OCI-M1 (cell line): ENCODE measurements around the gene ARL4D.

Experiments used
- DNase-seq: peaks from one replicate; lab custom pipeline; 2025; lab: John Stamatoyannopoulos, UW

The ARL4D gene

DNA sequence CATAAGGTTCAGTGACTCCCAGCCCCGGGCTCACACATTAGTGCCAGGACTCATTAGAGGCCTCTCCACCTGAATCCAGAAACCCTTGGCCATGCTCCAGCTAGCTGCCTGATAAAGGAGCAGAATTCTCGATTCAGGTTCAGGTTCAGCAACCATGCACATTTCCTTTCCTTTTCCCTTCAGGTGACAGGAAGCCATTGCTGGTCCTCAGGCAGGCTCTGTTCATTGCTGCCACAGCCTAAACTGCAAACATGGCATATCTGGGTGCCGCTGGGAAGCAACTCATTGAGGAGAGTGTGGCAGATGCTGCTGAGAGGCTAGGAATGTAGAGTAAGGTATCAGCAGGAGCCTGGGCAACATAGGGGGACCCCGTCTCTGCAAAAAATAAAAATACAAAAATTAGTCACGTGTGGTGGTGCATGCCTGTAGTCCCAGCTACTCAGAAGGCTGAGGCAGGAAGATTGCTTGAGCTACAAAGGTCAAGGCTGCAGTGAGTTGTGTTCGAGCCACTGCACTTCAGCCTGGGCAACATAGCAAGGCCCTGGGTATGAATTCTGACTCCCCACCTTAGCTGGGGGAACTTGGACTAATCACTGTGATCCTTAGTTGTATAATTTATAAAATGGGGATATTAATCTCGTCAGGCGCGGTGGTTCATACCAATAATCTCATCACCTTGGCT lies 28.7 kb downstream of the ARL4D start:
- DNase-seq: no peak

DNA sequence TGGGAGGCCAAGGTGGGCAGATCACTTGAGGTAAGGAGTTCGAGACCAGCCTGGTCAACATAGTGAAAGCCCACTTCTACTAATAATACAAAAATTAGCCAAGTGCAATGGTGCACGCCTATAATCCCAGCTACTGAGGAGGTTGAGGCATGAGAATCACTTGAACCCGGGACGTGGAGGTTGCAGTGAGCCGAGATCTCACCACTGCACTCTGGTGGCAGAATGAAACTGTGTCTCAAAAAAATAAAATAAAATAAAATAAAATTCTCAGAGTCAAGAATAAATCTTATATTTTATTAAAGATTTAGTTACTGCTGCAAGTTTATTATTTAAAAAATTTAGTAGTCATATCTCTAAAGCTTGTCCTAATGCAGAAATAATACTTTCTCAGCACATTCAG lies 29.7 kb downstream of the ARL4D start:
- DNase-seq: no peak

DNA sequence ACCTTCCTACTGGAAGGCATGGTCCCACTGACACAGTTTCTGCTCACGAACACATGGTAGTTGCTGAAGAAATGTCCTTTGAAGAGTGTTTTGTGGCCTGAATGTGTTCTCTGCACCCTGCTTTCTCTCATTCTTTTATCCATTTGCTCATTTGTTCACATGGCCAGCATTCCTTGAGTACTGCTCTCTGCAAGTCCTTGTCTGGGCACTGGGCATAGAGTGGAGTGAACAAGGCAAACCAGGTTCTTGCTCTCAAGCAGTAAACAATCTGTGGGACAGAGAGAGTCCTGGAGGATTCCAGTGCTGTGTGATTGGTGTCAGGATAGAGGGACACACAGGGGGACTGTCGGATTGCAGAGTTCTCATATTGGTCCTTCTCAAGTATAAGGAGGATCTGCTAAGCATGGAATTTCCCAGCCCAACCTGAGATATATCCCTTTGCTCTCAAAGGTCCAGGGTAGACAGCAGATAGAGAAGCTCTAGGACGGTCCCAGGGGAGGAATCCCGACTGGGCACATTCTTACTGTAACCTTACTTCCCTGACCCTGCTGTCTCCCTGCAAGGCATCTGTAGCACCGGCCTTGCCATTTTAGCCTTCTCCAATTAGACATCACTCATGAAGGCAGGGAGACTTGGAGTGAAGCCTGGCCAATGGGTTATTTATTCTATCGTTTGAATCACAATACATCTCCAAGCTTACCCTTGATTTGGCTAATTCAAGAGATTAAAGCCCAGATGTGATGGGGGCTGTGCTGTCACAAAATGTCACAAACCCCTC lies 32.3 kb downstream of the ARL4D start:
- no peak for DNase-seq

DNA sequence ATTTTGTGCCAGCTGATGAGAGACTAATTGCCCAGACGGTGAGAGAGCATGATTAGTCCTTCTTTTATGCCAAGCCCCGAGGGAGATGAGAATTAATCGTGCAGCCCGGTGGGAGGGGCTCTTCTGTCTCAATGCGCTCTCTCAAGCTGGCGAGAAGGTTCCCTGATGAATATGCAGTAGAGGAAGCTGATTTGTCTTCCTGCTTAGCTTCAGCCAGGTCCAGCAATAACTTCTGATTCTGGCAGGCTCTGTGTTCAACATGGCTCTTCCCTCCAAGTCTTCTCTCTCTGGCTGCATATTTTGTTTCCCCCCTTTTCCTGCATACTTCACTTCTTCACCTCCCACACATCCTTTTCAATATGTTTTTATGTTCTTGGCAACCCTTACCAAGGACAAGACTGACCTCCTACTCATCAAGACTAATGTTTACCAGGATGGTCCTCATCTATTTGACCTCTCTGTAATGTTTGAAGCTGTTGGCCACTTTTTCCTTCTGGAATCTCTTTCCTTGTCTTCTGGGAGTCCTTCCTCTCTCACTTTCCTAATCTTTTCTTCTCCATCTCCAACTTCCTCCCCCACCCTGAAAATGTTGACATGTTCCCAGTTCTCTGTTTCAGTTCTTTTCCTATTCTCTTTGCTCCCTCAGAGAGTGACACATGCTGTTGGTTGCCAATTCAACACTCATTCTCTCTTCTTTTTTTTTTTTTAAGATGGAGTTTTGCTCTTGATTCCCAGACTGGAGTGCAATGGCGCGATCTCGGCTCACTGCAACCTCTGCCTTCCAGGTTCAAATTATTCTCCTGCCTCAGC lies 33.1 kb downstream of the ARL4D start:
- no peak for DNase-seq

DNA sequence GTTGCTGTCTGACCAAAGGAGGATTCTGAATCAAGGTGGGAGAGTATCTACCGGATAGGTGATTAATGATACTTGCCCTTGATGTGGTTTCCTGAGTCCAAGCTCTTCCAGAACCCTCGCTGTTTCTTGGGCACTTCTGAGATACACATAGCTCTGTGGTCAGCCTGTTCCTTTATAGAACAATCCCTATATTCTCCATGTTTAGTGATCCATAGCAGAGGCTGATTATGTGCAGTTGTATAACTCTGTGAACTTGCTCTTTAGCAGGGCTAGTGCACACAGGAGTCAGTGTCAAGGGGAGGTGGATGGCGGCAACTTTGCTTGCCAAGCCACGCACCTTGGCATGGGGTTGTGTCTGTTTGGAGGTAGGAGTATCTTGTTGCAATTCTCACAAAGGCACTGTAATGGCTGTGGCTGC lies 36.1 kb downstream of the ARL4D start:
- no peak for DNase-seq

DNA sequence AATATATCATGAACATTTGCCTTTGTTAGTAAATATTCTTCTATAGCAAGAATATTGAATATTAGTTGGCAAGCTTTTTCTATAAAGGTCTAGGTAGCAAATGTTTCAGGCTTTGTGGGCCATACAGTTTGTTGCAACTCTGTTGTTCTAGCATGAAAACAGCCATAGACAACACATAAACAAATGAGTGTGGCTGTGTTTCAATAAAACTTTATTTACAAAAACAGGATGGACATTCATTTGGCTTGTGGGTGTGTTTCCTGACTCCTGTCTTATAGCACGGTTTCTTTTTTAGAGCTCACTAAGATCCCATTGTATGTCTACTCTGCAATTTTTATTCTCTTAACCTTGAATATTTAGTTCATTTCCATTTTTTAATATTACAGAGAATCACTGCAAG lies 39.0 kb downstream of the ARL4D start:
- no peak for DNase-seq

DNA sequence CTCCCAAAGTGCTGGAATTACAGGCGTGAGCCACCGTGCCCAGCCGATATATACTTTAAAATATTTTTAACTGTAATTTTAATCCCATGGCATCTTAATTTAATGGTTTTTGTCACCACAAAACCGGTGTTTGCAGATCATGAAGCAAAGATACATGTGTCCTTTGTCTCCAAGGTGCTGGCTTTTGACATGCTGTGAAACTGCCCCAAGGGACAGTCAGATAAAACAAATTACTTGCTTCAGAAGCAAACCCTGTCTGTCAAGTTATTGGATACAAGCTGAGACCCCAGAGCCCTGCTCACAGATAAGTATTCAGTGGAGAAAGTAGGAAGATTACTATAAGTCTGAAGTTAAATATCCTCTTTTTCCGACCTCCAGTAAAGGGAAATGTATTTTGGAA lies 39.8 kb downstream of the ARL4D start:
- no peak for DNase-seq

DNA sequence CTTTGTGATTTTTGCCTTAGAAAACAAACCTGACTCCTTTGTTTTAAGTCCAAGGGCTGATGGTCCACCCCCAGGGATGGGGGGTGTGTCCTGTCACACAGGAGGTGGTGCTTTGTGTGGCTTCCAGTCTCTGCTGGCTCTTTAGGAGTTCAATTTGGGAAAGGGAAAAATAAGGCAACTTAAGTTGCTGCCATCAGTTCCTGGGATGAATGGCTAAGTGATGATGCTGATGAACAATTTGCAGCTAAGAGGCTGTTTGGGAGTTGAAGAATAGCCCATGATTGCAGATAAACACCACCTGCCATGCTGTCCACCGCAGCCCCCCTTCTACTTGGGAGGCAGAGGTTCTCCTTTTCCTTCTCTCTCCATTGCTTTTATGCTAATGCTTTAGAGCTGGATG lies 40.2 kb downstream of the ARL4D start:
- no peak for DNase-seq

DNA sequence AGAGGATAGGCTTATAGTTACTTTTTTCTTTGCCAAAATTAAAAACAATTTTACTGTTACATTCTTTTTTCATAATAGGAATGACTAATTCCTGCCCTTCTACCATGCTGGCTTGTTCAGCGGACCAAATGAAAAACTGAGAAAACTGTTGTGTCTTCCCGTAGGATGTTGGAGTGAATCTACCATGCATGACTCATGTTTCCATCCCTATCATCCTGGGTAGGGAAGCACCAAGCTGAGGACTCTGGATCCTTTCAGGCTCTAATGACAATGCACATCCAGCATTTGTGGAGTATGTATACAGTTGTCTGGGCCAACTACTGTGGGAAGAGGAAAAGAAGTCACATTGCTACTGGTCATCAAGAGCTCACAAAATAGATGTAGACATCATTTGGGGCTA lies 43.9 kb downstream of the ARL4D start:
- DNase-seq: no peak

DNA sequence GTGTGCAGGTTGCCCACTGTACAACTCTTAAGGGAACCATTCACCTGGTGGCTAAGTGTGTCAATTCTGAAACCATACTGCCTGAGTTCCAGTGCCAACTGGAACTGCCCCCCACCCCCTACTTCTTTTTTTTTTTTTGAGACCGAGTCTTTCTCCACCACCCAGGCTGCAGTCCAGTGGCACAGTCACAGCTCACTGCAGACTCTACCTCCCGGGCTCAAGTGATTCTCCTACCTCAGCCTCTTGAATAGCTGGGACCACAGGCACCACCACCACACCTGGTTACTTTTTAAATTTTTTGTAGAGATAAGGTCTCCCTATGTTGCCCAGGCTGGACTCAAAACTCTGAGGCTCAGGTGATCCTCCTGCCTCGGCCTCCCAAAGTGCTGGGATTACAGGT lies 44.6 kb downstream of the ARL4D start:
- no peak for DNase-seq

DNA sequence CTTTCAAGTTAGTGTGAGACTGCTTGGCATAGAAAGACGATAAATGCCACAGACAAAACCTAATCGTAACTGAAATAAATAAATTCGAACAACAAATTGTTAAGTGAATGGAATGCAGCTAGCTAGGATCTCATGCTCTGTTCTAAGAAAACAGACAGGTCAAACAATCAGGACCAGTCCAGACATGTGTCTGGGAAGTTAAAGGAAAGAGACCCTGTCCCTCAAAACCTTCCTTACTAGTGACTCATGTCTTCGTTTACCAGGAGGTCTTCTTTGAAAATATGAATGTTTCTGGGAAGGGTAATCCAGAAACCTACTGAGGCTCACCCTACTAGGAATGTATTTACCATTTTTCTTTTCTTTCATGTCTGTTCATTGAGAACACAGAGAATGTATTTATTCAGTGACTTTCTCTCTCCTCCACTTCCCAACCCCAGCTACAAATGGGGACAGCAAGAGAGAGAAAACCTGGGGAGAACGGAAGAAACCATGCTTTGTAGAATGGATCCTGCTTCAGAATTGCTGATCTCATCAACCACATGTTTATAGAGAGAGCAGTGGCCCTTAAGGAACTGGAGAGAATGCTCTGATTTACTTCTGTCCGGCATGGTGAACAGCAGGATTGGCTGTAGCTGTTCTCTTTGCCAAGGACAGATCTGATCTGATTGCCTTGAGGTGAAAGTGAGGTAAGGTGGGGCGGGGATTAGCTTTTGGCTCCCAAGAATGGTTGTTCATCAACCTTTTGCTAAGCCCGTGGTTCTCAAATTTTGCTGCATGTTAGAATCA lies 45.6 kb downstream of the ARL4D start:
- DNase-seq: no peak

DNA sequence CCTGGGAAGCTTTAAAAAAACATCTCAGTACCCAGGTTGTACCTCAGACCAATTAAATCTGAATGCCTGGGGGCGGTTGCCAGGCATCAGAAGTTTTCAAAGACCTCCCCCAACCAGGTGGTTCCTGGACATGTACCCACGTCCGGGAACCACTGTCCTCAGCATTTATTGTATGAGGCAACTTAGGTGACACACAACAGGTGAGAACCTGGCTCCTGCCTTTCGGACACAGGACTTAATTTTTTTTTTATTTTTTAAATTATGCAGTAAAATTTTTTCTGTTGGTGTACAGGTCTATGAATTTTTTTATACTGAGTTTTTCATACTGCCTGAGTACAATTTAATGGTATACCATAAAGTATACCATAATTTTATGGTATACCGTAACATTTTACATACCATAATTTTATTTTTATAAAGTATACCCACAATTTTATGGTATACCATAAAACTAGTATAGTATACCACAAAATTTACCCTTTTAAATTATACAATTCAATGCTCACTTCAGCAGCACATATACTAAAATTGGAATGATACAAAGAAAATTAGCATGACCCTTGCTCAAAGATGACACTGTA lies 46.3 kb downstream of the ARL4D start:
- DNase-seq: no peak

DNA sequence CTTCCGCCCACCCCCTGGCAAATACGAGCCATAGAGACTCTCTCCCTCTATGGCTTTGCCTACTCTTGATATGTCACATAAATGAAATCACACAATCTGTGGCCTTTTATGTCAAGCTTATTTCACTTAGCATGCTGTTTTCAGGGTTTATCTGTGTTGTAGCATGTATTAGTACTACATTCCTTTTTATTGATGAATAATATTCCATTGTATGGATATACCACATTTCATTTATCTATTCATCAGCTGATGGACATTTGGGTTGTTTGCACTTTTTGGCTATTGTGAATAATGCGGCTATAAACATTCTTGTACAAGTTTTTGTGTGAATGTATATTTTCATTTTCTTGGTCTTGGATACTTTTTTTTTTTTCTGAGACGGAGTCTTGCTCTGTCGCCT lies 48.0 kb downstream of the ARL4D start:
- no peak for DNase-seq

DNA sequence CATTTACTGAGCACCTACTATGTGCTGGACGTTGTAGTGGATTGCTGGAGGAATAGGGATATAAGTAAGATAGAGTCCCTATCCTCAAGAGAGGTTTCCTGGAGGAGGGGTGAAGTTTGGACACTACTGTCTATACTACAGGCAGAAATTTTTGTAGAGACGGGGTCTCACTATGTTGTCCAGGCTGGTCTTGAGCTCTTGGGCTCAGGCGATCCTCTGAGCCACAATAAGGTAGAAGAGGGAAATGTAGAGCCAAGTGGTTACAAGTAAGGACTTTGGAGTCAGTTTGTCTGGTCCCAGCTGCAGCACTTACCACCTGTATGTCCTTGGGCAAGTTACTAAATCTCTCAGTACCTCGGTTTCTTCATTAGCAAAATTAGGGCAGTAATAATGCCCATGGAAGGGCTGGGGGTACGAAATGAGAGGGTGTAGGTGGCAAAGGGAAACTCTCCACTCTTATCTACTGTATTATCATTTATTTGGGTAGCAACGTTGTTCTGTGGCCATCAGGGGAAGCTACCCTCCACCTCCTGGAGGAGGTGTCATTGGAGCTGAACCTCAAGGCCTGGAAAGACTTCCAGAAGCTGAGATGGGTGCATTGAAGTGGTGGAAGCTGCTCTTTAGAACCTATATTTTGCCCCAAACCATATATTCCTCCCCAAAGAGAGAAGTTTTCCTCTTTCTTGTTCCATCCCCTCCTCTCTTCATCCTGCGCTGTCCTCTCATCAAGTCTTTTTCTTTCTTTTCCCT lies 50.1 kb downstream of the ARL4D start:
- DNase-seq: no peak

DNA sequence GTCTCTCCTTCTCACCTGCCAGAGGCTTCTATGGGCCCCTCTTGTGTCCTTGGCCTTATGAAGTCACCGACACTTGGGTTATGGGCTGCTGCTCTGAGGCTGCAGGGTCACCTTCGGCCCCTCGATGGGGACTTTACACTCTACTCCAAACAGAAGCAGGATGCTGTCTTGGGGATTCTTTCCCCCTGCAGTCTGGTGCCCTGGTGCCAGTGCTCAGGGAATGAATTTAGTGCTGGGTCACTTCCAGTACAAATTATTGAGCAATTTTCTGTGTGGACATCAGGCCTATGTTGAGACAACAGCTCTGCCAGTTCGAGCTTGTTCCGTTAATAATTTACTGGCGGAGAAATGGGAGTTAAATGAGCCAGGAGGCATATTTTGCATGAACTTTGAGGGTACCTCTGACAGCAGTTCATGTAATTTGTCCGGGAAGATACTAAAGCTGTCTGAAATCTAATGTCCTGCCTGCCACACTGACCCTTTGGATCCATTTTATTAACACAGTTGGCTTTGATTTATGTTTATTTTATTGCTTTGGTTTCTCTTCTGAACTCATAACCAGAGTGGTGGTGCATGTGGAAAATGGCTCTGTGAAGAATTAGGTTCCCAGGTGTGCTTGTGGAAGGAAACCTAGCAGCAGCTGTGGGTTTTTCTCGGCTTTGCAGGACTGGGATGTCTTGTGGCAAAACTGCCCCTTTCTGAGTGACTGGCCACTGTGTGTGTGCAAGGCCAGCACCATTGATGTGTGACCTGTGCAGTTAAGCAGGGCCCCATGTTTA lies 50.9 kb downstream of the ARL4D start:
- no peak for DNase-seq
